Right lobe of liver (tissue), 6 donors: ENCODE data around the gene CCDC97. TPM values are rescaled to one million over a fixed set of nuclear protein-coding genes. Genes with fewer than 3 reads are reported as not detected.

Experiments
- ATAC-seq, 4 donors: fragments of 200-7000 bp; cut with Tn5 transposase; one replicate each; pipeline ENCODE4 v1.9.1; 2020; ENCODE audit warnings: mild to moderate bottlenecking in 4 of 4, moderate library complexity in 4 of 4
- DNase-seq, 3 donors: peaks; one replicate each; pipeline ENCODE4 v3.0.0-alpha.2; 2020
- H3K27ac ChIP-seq, 3 donors: fragments of 200-600 bp; one replicate each; pipeline ENCODE4 v1.8.0; 2022
- H3K27me3 ChIP-seq, 2 donors: fragments of 200-600 bp; one replicate each; pipeline ENCODE4 v1.8.0; 2022
- H3K36me3 ChIP-seq, 4 donors: fragments of 200-600 bp; sonication (generic) in 1 of 4; one replicate each; pipeline versions ENCODE4 v1.5.1 to v1.8.0; 2017 to 2022; ENCODE audit warnings: control low read depth in 1 of 4
- H3K4me1 ChIP-seq, 4 donors: fragments of 200-600 bp; sonication (generic) in 1 of 4; one replicate each; pipeline versions ENCODE4 v1.5.1 to v1.8.0; 2017 to 2022; ENCODE audit warnings: control low read depth in 1 of 4
- H3K4me3 ChIP-seq, 3 donors: fragments of 200-600 bp; one replicate each; pipeline ENCODE4 v1.8.0; 2022
- H3K9me3 ChIP-seq, 4 donors: fragments of 200-600 bp; sonication (generic) in 1 of 4; one replicate each; pipeline versions ENCODE4 v1.5.1 to v1.8.0; 2017 to 2022; ENCODE audit warnings: control low read depth in 1 of 4
- POLR2A ChIP-seq: fragments of 450-650 bp; IDR thresholded peaks from one replicate; pipeline ENCODE4 v1.6.1; 2017; ENCODE audit warnings: antibody characterized with exemption, mild to moderate bottlenecking
- WGBS: methylation state at CpG from one replicate; pipeline ENCODE4 v1.1.6; 2018; ENCODE audit warnings: low coverage, low lambda C conversion rate; ENCODE audit not compliant: insufficient coverage; ENCODE audit errors: missing lambda C conversion rate; 5-methylcytosine and 5-hydroxymethylcytosine counted together
- intact Hi-C, 2 donors: fragments of 100-400 bp; cut with DNase I; formaldehyde crosslinking; loops; one replicate each; pipeline versions ENCODE4 v1.11.2 to v1.14.1; 2022
- total RNA-seq, 6 experiments: library from RNA; depleted of rRNA in 2 of 6; stranded (reverse); fragments of >200 nt in 2 of 6; fragmentation: NEBNext Ultra II Directional in 3 of 6; extraction: Animal tissue kit (Norgen Biotek cat#: 25700) in 3 of 6; gene quantifications; one replicate each; pipeline versions ENCODE4 v1.1.0 to v1.2.4, GENCODE V29; 2016 to 2023
- TF ChIP-seq, protein P1 (sequence below), 4 donors: fragments of 200-600 bp in 3 of 4; fragments of 450-650 bp in 1 of 4; IDR thresholded peaks; one replicate each; pipeline versions ENCODE4 v1.5.1 to v1.8.0; 2016 to 2022; ENCODE audit warnings: antibody characterized with exemption in 4 of 4, mild to moderate bottlenecking in 2 of 4
- donor health status: DM: no; HTN: yes; CAD: no.
- donor health status: DM: no; HTN: no; CAD: no.
- donor health status: DM: no; HTN: no; CAD: no.
- donor health status: DM: no; HTN: yes; CAD: no.
- donor health status: DM: no; HTN: yes; CAD: no.

The CCDC97 gene
- total RNA-seq, 6 experiments from 2014 or later = 4.6 to 7.2 (median 6.9) TPM

DNA sequence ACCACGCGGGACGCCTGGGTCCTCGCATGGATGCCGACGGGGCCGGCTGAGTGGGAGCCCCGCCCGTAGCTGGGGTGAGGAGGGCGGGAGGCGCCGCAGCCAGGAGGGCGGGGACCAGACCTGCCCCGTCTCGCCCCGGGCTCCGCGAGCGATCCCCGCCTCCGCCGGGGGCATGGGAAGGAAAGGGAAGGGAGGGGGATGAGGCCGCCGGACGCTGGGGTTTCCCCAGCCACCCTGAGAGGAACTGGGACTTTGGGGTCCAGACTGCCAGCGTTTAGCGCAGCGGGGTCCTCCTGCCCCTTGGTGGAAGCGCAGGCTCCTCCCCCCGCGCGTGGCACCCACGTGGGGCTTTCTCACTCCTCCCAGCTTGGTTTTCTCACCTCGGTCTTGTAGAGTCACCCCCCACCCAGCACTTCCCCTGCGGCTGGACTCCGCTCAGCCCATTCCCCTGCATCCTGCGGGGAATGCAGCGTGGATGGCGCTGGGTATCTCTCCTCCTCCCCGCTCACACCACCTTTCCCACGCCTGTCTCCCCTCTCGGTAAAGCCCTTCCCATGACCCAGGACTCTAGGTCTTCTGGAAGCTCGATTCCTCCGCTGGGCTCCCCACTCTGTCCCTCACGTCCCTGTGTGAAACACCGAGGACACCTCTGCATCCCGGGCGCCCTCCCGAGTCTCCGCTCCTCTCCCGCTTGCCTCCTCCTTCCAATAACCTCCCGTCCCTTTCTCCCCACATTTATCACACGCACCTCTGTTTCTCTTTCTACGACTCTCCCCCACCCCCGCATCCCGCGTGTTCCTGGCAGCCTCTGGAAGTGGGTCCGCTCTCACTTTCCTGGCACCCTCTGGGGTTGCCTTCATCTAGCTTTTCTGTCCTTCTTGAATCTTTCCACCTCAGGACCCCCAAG is 41.6 kb downstream of the CCDC97 start:
- H3K4me1 ChIP-seq = peaks cover 0 to 18% (median 0%) of the 10 kb centered on the region in 4 donors
- under 1% methylated on average over 30 of the region's 58 CpGs for WGBS
- intact Hi-C loops = no loop called here

DNA sequence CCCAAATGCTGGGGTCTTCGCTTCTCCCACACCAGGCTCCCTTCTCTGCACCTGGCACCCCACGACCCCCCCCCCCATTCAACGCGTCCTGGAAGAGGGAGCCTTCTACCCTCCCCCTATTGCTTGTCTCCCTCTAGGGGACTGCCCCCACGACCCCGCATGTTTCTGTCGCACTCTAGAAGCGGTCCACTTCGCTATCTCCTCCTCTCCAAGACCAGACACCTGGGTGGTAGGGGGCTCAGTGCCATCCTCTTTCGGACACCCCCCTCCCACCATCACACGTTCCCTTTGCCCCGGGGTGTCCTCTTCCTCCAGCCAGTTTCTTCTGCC is 42.3 kb downstream of the CCDC97 start:
- intact Hi-C loops = no loop called here
- Histone ChIP-seq H3K27me3 (no peaks in the 10 kb centered on the region), H3K27ac (peak overlapping the region; percentile 44 to 91 (median 66)), H3K4me3 (peak overlapping the region; percentile 51 to 62 (median 60)), H3K36me3 (no peaks in the 10 kb centered on the region), H3K9me3 (no peaks in the 10 kb centered on the region), H3K4me1 (peaks cover 0 to 18% (median 0%) of the 10 kb centered on the region in 4 donors)
- TF ChIP-seq POLR2A = no peak
- TF ChIP-seq, protein P1, sequence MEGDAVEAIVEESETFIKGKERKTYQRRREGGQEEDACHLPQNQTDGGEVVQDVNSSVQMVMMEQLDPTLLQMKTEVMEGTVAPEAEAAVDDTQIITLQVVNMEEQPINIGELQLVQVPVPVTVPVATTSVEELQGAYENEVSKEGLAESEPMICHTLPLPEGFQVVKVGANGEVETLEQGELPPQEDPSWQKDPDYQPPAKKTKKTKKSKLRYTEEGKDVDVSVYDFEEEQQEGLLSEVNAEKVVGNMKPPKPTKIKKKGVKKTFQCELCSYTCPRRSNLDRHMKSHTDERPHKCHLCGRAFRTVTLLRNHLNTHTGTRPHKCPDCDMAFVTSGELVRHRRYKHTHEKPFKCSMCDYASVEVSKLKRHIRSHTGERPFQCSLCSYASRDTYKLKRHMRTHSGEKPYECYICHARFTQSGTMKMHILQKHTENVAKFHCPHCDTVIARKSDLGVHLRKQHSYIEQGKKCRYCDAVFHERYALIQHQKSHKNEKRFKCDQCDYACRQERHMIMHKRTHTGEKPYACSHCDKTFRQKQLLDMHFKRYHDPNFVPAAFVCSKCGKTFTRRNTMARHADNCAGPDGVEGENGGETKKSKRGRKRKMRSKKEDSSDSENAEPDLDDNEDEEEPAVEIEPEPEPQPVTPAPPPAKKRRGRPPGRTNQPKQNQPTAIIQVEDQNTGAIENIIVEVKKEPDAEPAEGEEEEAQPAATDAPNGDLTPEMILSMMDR (IDR thresholded peaks at IDR 0.05) = no peak
- 1% methylated on average over 9 of the region's 12 CpGs for WGBS
- ATAC-seq (no peak), DNase-seq (no peak)

More for the DNA sequence above, 41.6 kb downstream of the CCDC97 start:
- DNase-seq (peak; percentile 66 to 82 (median 73)), ATAC-seq (peak; percentile 47 to 62 (median 58))
- no peaks in the 10 kb centered on the region for H3K36me3 ChIP-seq
- peak overlapping the region; percentile 51 to 62 (median 60) for H3K4me3 ChIP-seq
- no peaks in the 10 kb centered on the region for H3K9me3 ChIP-seq
- TF ChIP-seq, protein P1 (IDR thresholded peaks at IDR 0.05) = no peak
- no peak for TF ChIP-seq POLR2A
- H3K27ac ChIP-seq = peak overlapping the region in 2 of 3 donors; percentile 41 to 66
- H3K27me3 ChIP-seq = no peaks in the 10 kb centered on the region

DNA sequence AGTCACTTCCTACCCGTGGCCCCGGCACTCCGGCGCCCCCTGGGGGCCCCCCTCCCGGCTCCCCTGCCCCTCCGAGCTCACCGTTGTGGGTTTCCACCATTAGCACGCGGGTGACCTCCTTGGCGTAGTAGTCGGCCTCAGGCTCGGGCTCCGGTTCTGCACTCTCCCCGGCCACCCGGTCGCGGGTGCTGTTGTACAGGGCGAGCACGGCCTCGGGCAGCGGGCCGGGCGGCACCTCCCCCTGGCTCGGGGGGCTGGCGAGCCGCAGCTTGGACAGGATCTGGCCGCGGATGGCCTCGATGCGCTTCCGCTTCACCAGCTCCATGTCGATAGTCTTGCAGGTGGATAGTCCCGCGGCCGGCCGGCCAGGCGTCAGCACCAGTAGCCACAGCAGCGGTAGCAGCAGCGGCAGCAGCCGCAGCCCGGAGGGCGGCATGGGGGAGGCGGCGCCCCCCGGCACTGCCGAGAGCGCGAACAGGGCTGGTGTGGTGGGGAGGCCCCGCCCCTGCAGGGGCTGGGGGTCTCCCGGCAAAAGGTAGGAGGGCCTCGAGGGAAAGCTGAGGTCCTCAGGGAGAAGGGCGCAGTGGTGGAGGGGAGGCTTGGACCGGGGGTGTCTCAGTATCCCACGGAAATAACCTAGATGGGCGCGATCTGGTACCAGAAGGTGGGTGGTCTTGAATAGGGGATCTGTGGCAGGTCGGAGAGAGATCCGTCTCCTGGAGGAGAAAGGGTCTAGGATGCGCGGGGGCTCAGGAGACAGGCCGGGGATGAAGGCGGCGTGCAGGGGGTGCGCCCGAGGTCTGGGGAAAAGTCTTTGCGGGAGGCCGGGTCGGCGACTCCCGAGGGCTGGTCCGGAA is 42.9 kb downstream of the CCDC97 start:
- Histone ChIP-seq H3K9me3 (no peaks in the 10 kb centered on the region), H3K27me3 (no peaks in the 10 kb centered on the region), H3K4me1 (peaks cover 0 to 18% (median 0%) of the 10 kb centered on the region in 4 donors), H3K36me3 (no peaks in the 10 kb centered on the region), H3K4me3 (peak overlapping the region; percentile 51 to 62 (median 60)), H3K27ac (peak overlapping the region; percentile 44 to 91 (median 66))
- under 1% methylated on average over 43 of the region's 71 CpGs for WGBS
- no peak for TF ChIP-seq POLR2A
- TF ChIP-seq, protein P1 (IDR thresholded peaks at IDR 0.05) = peak; percentile 28 to 32 (median 30)
- intact Hi-C loops = no loop called here
- ATAC-seq = peak; percentile 22 to 31 (median 26)
- peak; percentile 66 to 78 (median 77) for DNase-seq

DNA sequence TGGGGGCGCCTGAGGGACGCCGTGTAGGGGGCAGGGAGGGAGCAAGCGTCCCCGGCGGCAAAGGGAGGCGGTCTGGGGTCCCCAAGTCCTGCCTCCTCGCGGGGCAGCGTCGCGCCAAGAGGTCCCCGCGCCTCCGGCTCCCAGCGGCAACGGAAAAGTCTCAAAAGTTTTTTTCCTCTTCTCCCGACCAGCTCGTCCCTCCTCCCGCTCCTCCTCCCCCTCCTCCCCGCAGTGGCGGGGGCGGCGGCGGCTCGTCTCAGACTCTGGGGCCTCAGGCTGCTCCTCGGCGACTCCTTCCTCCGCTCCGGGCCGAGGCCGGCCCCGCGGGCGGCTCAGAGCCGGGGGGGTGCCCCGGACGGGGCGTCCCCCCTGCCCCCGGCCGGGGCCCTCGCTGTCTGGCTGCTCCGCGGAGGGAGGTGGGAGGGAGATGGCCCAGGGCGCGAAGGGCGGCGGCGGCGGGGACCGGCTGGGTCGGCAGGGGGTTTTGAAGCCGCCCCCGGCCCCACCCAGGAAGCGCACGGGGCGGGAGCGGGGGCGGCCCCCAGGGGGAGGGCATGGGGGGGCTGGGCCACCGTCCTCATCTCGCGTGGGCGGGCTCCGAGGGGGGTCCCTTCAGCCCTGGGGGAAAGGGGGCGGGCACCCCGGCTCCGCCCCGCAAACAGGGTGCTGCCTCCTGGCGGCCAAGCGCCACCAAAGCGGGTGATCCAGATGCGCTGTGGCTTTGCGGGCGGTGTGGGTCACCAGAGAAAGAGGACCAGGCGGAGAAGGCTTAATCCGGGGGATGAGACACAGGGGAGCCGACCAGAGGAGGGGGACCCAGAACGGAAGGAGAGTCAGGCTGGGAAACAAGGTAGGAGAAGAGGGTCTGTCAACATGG is 43.7 kb downstream of the CCDC97 start, which contains the start of gene TGFB1:
Gene TGFB1, minus strand, starts transcription at position 457 of the 877 bp plus-strand sequence. CDS start 878 bp downstream, outside the sequence.
- TF ChIP-seq, protein P1 (IDR thresholded peaks at IDR 0.05) = peak; percentile 69 to 86 (median 77)
- TF ChIP-seq POLR2A = peak; percentile 68
- Histone ChIP-seq H3K36me3 (no peaks in the 10 kb centered on the region), H3K4me3 (peak within 1 kb of the TSS; percentile 51 to 62 (median 60)), H3K4me1 (peaks cover 0 to 18% (median 0%) of the 10 kb centered on the region in 4 donors), H3K27ac (peak within 1 kb of the TSS; percentile 44 to 91 (median 66)), H3K9me3 (no peaks in the 10 kb centered on the region), H3K27me3 (no peaks in the 10 kb centered on the region)
- intact Hi-C loops = no loop called here
- WGBS = 7% methylated on average over 5 of the region's 78 CpGs
- DNase-seq (peak; percentile 84 to 91 (median 91)), ATAC-seq (peak; percentile 76 to 82 (median 78))
